Activated naive CD4-positive, alpha-beta T cell (primary cell): Measurements from ENCODE around the gene PPP1R1C.
"Not testable (repeated sequence)": the region's sequence is repeated elsewhere in the genome, so short reads cannot be mapped to it uniquely, and the experiment has no call there.

Experiments
- DNase-seq, 4 experiments: peaks; one replicate each; lab custom pipeline; 2025; lab: John Stamatoyannopoulos, UW

Gene PPP1R1C

GRCh38 chr2:181985632-181986205 lies at the start of gene PPP1R1C:
TSS of gene PPP1R1C (plus strand) at chr2:181985853. CDS start at chr2:181986111, 258 bp downstream.
- no peak for DNase-seq

GRCh38 chr2:181937473-181937872 lies 48.2 kb upstream of the PPP1R1C start:
- DNase-seq = no peak

GRCh38 chr2:181943411-181944124 lies 42.1 kb upstream of the PPP1R1C start:
- DNase-seq = no peak

- DNase-seq = no peak
Measured at GRCh38 chr2:181944164-181944913, 41.3 kb upstream of the PPP1R1C start.

- DNase-seq = no peak
Measured at GRCh38 chr2:181944914-181945291, 40.8 kb upstream of the PPP1R1C start.

- DNase-seq = no peak
Measured at GRCh38 chr2:181946444-181947127, 39.1 kb upstream of the PPP1R1C start.

GRCh38 chr2:181947273-181947672 lies 38.4 kb upstream of the PPP1R1C start:
- no peak for DNase-seq

- no peak for DNase-seq
Measured at GRCh38 chr2:181948227-181948626, 37.4 kb upstream of the PPP1R1C start.

- DNase-seq = no peak
Measured at GRCh38 chr2:181949047-181949446, 36.6 kb upstream of the PPP1R1C start.

- DNase-seq = no peak
Measured at GRCh38 chr2:181952404-181953226, 33.0 kb upstream of the PPP1R1C start.

GRCh38 chr2:181953881-181954537 lies 31.6 kb upstream of the PPP1R1C start:
- peak in 3 of 4 experiments; percentile 27 to 49 (median 30) for DNase-seq

GRCh38 chr2:181954538-181954883 lies 31.1 kb upstream of the PPP1R1C start:
- no peak for DNase-seq

GRCh38 chr2:181955010-181955409 lies 30.6 kb upstream of the PPP1R1C start:
- no peak for DNase-seq

- DNase-seq = not testable (repeated sequence)
Measured at GRCh38 chr2:181955866-181956265, 29.8 kb upstream of the PPP1R1C start.

- DNase-seq = no peak
Measured at GRCh38 chr2:181957668-181958067, 28.0 kb upstream of the PPP1R1C start.

- no peak for DNase-seq
Measured at GRCh38 chr2:181958726-181959125, 26.9 kb upstream of the PPP1R1C start.

- DNase-seq = no peak
Measured at GRCh38 chr2:181959508-181959907, 26.1 kb upstream of the PPP1R1C start.

- DNase-seq = not testable (repeated sequence)
Measured at GRCh38 chr2:181961167-181961566, 24.5 kb upstream of the PPP1R1C start.

- DNase-seq = no peak
Measured at GRCh38 chr2:181962142-181962541, 23.5 kb upstream of the PPP1R1C start.

GRCh38 chr2:181970160-181970794 lies 15.4 kb upstream of the PPP1R1C start:
- no peak for DNase-seq

GRCh38 chr2:181971032-181971431 lies 14.6 kb upstream of the PPP1R1C start:
- DNase-seq = no peak
